Fibroblast of the aortic adventitia (primary cell): Measurements from ENCODE around the gene HERC3. TPM values are rescaled to one million over a fixed set of nuclear protein-coding genes. Genes with fewer than 3 reads are reported as not detected.

Experiments used
- DNase-seq: peaks from one replicate; pipeline ENCODE4 v3.0.0-alpha.2; 2010; ENCODE audit warnings: low read depth
- H3K4me3 ChIP-seq: 2 replicates; pipeline ENCODE4 v1.5.1; 2011; ENCODE audit warnings: low read depth, mild to moderate bottlenecking, control low read depth, low read length, moderate library complexity
- CTCF ChIP-seq: IDR thresholded peaks from 2 replicates; pipeline ENCODE4 v1.5.1; 2011; ENCODE audit warnings: mild to moderate bottlenecking, low read length, control low read depth, inconsistent platforms; ENCODE audit not compliant: insufficient read depth
- total RNA-seq: library from RNA; depleted of rRNA; stranded (reverse); fragments of >200 nt; gene quantifications from 2 replicates; pipeline ENCODE4 v1.2.3, GENCODE V29; 2012; ENCODE audit warnings: low replicate concordance

Gene HERC3
- total RNA-seq, result 18.3 and 47.2 TPM in 2 replicates

- DNase-seq, result peak; percentile 78
- peak; percentile 38 for TF ChIP-seq CTCF
- peak within 1 kb of the TSS; percentile 83 for H3K4me3 ChIP-seq
These were observed at the start of gene HERC3 for GRCh38 chr4:88591787-88592599. Gene HERC3 (plus strand): TSS chr4:88592480. CDS start chr4:88605824, 13,344 bp downstream.

- DNase-seq, result no peak
- no peak for TF ChIP-seq CTCF
- no peak overlapping the region for H3K4me3 ChIP-seq
These were observed 42.5 kb upstream of the HERC3 start for GRCh38 chr4:88549815-88550214.

- DNase-seq, result peak; percentile 14
- TF ChIP-seq CTCF, result no peak
- H3K4me3 ChIP-seq, result no peak overlapping the region
These were observed 24.7 kb upstream of the HERC3 start for GRCh38 chr4:88567591-88567990.

- TF ChIP-seq CTCF, result no peak
- no peak overlapping the region for H3K4me3 ChIP-seq
- no peak for DNase-seq
These were observed 22.3 kb upstream of the HERC3 start for GRCh38 chr4:88570001-88570400.

GRCh38 chr4:88573276-88573980 is 18.9 kb upstream of the HERC3 start:
- TF ChIP-seq CTCF, result no peak
- peak; percentile 8 for DNase-seq
- H3K4me3 ChIP-seq, result no peak overlapping the region

- peak; percentile 34 for DNase-seq
- TF ChIP-seq CTCF, result peak; percentile 16
- H3K4me3 ChIP-seq, result no peak overlapping the region
These were observed 18.3 kb upstream of the HERC3 start for GRCh38 chr4:88573995-88574394.
